ENCODE data around the gene FBRS.
A peak's percentile ranks its signal among the peaks of the same experiment; 100 is the strongest.
"Not testable (repeated sequence)": the region's sequence is repeated elsewhere in the genome, so short reads cannot be mapped to it uniquely, and the experiment has no call there.

The FBRS gene

GRCh38 chr16:30700491-30700890, 42.3 kb downstream of the FBRS start:
- DNase-seq: no peak

- DNase-seq: no peak
Measured at GRCh38 chr16:30700971-30701370, 42.7 kb downstream of the FBRS start.

GRCh38 chr16:30703071-30703470, 44.8 kb downstream of the FBRS start:
- not testable (repeated sequence) for DNase-seq

GRCh38 chr16:30703971-30704370, 45.7 kb downstream of the FBRS start:
- DNase-seq: no peak

- no peak for DNase-seq
Measured at GRCh38 chr16:30706046-30706445, 47.8 kb downstream of the FBRS start.

- no peak for DNase-seq
Measured at GRCh38 chr16:30710971-30711370, 52.7 kb downstream of the FBRS start.

- no peak for DNase-seq
Measured at GRCh38 chr16:30711712-30712111, 53.5 kb downstream of the FBRS start.

GRCh38 chr16:30715750-30716445, 57.7 kb downstream of the FBRS start:
- DNase-seq: peak; percentile 65

- no peak for DNase-seq
Measured at GRCh38 chr16:30720086-30720485, 61.9 kb downstream of the FBRS start.
